Glutamatergic neuron (in vitro differentiated cells): ENCODE measurements around the gene UTP15. TPM values are rescaled to one million over a fixed set of nuclear protein-coding genes. Genes with fewer than 3 reads are reported as not detected.

ENCODE experiments used
- DNase-seq: peaks from one replicate; pipeline ENCODE4 v3.0.0; 2022
- H3K27ac Mint-ChIP-seq: one replicate; pipeline ENCODE4 v1.8.0; 2020; ENCODE audit warnings: mild to moderate bottlenecking, mixed read lengths, inconsistent platforms; ENCODE audit not compliant: unreplicated experiment
- H3K27me3 Mint-ChIP-seq: one replicate; pipeline ENCODE4 v1.8.0; 2020; ENCODE audit warnings: mild to moderate bottlenecking, moderate library complexity, mixed read lengths, inconsistent platforms; ENCODE audit not compliant: unreplicated experiment
- H3K36me3 Mint-ChIP-seq: one replicate; pipeline ENCODE4 v1.8.0; 2020; ENCODE audit warnings: mild to moderate bottlenecking, mixed read lengths, inconsistent platforms; ENCODE audit not compliant: unreplicated experiment
- H3K4me1 Mint-ChIP-seq: one replicate; pipeline ENCODE4 v1.8.0; 2020; ENCODE audit warnings: mild to moderate bottlenecking, low read depth, mixed read lengths, inconsistent platforms; ENCODE audit not compliant: unreplicated experiment
- H3K4me3 Mint-ChIP-seq: one replicate; pipeline ENCODE4 v1.8.0; 2020; ENCODE audit warnings: mild to moderate bottlenecking, mixed read lengths, inconsistent platforms; ENCODE audit not compliant: unreplicated experiment
- H3K9me3 Mint-ChIP-seq: one replicate; pipeline ENCODE4 v1.8.0; 2020; ENCODE audit warnings: mild to moderate bottlenecking, moderate library complexity, mixed read lengths, inconsistent platforms; ENCODE audit not compliant: unreplicated experiment
- CTCF ChIP-seq: fragments of 200-600 bp; sonication (generic); IDR thresholded peaks from one replicate; pipeline ENCODE4 v1.5.0; 2021; ENCODE audit not compliant: partially characterized antibody, unreplicated experiment
- total RNA-seq: library from RNA; stranded (reverse); fragmentation: NEBNext Ultra II Directional; extraction: Animal tissue kit (Norgen Biotek cat#: 25700); gene quantifications from one replicate; pipeline ENCODE4 v1.2.1, GENCODE V29; 2021; ENCODE audit not compliant: unreplicated experiment

Gene UTP15
- total RNA-seq, 1 donor from 2014 or later, result 19.4 TPM

- H3K4me1 Mint-ChIP-seq, result peaks cover 8% of the 10 kb centered on the region
- no peak for TF ChIP-seq CTCF
- peaks cover 6% of the 10 kb centered on the region for H3K9me3 Mint-ChIP-seq
- no peak for DNase-seq
- H3K27me3 Mint-ChIP-seq, result peaks cover 5% of the 10 kb centered on the region
- peak overlapping the region; percentile 29 for H3K27ac Mint-ChIP-seq
- peak overlapping the region; percentile 93 for H3K4me3 Mint-ChIP-seq
- H3K36me3 Mint-ChIP-seq, result peaks cover 4% of the 10 kb centered on the region
Measured at GRCh38 chr5:73564018-73564417, 1.5 kb upstream of the UTP15 start.

- H3K9me3 Mint-ChIP-seq, result peaks cover 6% of the 10 kb centered on the region
- H3K36me3 Mint-ChIP-seq, result peaks cover 4% of the 10 kb centered on the region
- H3K4me3 Mint-ChIP-seq, result peak overlapping the region; percentile 93
- no peak for TF ChIP-seq CTCF
- H3K27ac Mint-ChIP-seq, result peak overlapping the region; percentile 95
- H3K4me1 Mint-ChIP-seq, result peaks cover 8% of the 10 kb centered on the region
- DNase-seq, result no peak
- peaks cover 5% of the 10 kb centered on the region for H3K27me3 Mint-ChIP-seq
Measured at GRCh38 chr5:73564675-73565074, 868 bp upstream of the UTP15 start.

GRCh38 chr5:73565969-73566547 lies 515 bp downstream of the UTP15 start:
- peak overlapping the region; percentile 93 for H3K4me3 Mint-ChIP-seq
- peak overlapping the region; percentile 60 for H3K27ac Mint-ChIP-seq
- no peaks in the 10 kb centered on the region for H3K36me3 Mint-ChIP-seq
- H3K27me3 Mint-ChIP-seq, result peaks cover 5% of the 10 kb centered on the region
- no peak for TF ChIP-seq CTCF
- H3K9me3 Mint-ChIP-seq, result peaks cover 6% of the 10 kb centered on the region
- H3K4me1 Mint-ChIP-seq, result peaks cover 8% of the 10 kb centered on the region
- no peak for DNase-seq

GRCh38 chr5:73582285-73583145 lies 17.0 kb downstream of the UTP15 start:
- Mint-ChIP-seq H3K4me3 (no peak overlapping the region), H3K36me3 (no peaks in the 10 kb centered on the region), H3K27ac (no peak overlapping the region), H3K4me1 (no peaks in the 10 kb centered on the region), H3K27me3 (no peaks in the 10 kb centered on the region), H3K9me3 (no peaks in the 10 kb centered on the region)
- DNase-seq, result no peak
- TF ChIP-seq CTCF, result no peak

GRCh38 chr5:73587923-73588322 lies 22.4 kb downstream of the UTP15 start:
- Mint-ChIP-seq H3K4me3 (no peak overlapping the region), H3K4me1 (no peaks in the 10 kb centered on the region), H3K27ac (no peak overlapping the region), H3K9me3 (no peaks in the 10 kb centered on the region), H3K36me3 (no peaks in the 10 kb centered on the region), H3K27me3 (no peaks in the 10 kb centered on the region)
- TF ChIP-seq CTCF, result no peak
- DNase-seq, result no peak
